Gastroesophageal sphincter (tissue), 3 donors: ENCODE results near the gene SFT2D2.

Experiments
- CTCF ChIP-seq, 4 experiments: fragments of 200-600 bp in 2 of 4; fragments of 450-650 bp in 2 of 4; sonication (generic) in 1 of 4; IDR thresholded peaks; one replicate each; pipeline ENCODE4 v1.5.1; 2017 to 2019; ENCODE audit warnings: antibody characterized with exemption in 4 of 4, mild to moderate bottlenecking in 2 of 4, moderate library complexity in 2 of 4
- EP300 ChIP-seq: sonication (generic); formaldehyde crosslinking; IDR thresholded peaks from one replicate; pipeline ENCODE4 v1.6.1; 2017; ENCODE audit warnings: antibody characterized with exemption, mild to moderate bottlenecking

- TF ChIP-seq CTCF (IDR thresholded peaks at IDR 0.05), result no peak
- no peak for TF ChIP-seq EP300
Observed at GRCh38 chr1:168243198-168243597, 17.4 kb downstream of the SFT2D2 start.
